SK-N-SH treated with all-trans-retinoic acid at 6 μM for 48 hours (cell line): Measurements from ENCODE around the gene MC4R.

Source experiments
- ATAC-seq: fragments of 200-7000 bp; cut with Tn5 transposase; 3 replicates; pipeline ENCODE4 v1.9.1; 2020; ENCODE audit warnings: mild to moderate bottlenecking, moderate library complexity
- ARNTL ChIP-seq: fragments of 450-650 bp; formaldehyde crosslinking; IDR thresholded peaks from 2 replicates; pipeline ENCODE4 v1.5.0; 2020; ENCODE audit warnings: low read depth, mild to moderate bottlenecking, moderate library complexity, borderline replicate concordance
- BACH2 ChIP-seq: fragments of 250-450 bp; sonication (Bioruptor Pico); IDR thresholded peaks from 2 replicates; pipeline ENCODE4 v1.9.0; 2021; ENCODE audit warnings: mild to moderate bottlenecking, borderline replicate concordance
- CREB5 ChIP-seq: fragments of 250-450 bp; sonication (Bioruptor Pico); IDR thresholded peaks from 2 replicates; pipeline ENCODE4 v1.5.1; 2020; ENCODE audit warnings: low read depth, mild to moderate bottlenecking, moderate library complexity
- CSDC2 ChIP-seq: fragments of 250-450 bp; sonication (Bioruptor Pico); IDR thresholded peaks from 2 replicates; pipeline ENCODE4 v1.5.0; 2020; ENCODE audit warnings: mild to moderate bottlenecking, moderate library complexity
- CSRNP3 ChIP-seq: fragments of 250-450 bp; sonication (Bioruptor Pico); IDR thresholded peaks from 2 replicates; pipeline ENCODE4 v1.5.1; 2021; ENCODE audit warnings: mild to moderate bottlenecking, moderate library complexity
- ESRRG ChIP-seq: fragments of 250-450 bp; sonication (Bioruptor Pico); IDR thresholded peaks from 2 replicates; pipeline ENCODE4 v1.6.1; 2021; ENCODE audit warnings: mild to moderate bottlenecking
- GLIS3 ChIP-seq: fragments of 250-450 bp; sonication (Bioruptor Pico); IDR thresholded peaks from 2 replicates; pipeline ENCODE4 v1.5.0; 2020; ENCODE audit warnings: mild to moderate bottlenecking, moderate library complexity
- ISL1 ChIP-seq: fragments of 250-450 bp; sonication (Bioruptor Pico); IDR thresholded peaks from 2 replicates; pipeline ENCODE4 v2.1.2; 2022; ENCODE audit warnings: mild to moderate bottlenecking, moderate library complexity
- OSR1 ChIP-seq: fragments of 250-450 bp; sonication (Bioruptor Pico); IDR thresholded peaks from 2 replicates; pipeline ENCODE4 v1.8.0; 2022; ENCODE audit warnings: moderate library complexity, mild to moderate bottlenecking, inconsistent platforms
- POU6F1 ChIP-seq: fragments of 250-450 bp; sonication (Bioruptor Pico); IDR thresholded peaks from 2 replicates; pipeline ENCODE4 v1.8.0; 2021; ENCODE audit warnings: low read depth, mild to moderate bottlenecking, moderate library complexity, borderline replicate concordance
- PPARA ChIP-seq: fragments of 250-450 bp; sonication (Bioruptor Pico); IDR thresholded peaks from 2 replicates; pipeline ENCODE4 v1.5.0; 2020; ENCODE audit warnings: mild to moderate bottlenecking, borderline replicate concordance
- RARB ChIP-seq: fragments of 250-450 bp; sonication (Bioruptor Pico); IDR thresholded peaks from 2 replicates; pipeline ENCODE4 v1.8.0; 2021; ENCODE audit warnings: mild to moderate bottlenecking, moderate library complexity
- SNAI2 ChIP-seq: fragments of 250-450 bp; sonication (Bioruptor Pico); IDR thresholded peaks from 2 replicates; pipeline ENCODE4 v1.5.0; 2020; ENCODE audit warnings: mild to moderate bottlenecking, moderate library complexity
- TCF4 ChIP-seq: fragments of 250-450 bp; sonication (Bioruptor Pico); IDR thresholded peaks from 2 replicates; pipeline ENCODE4 v1.8.0; 2021; ENCODE audit warnings: mild to moderate bottlenecking, moderate library complexity, borderline replicate concordance
- TOX ChIP-seq: fragments of 250-450 bp; sonication (Bioruptor Pico); IDR thresholded peaks from 2 replicates; pipeline ENCODE4 v1.8.0; 2021; ENCODE audit warnings: mild to moderate bottlenecking, moderate library complexity, borderline replicate concordance
- ZFP3 ChIP-seq: fragments of 250-450 bp; sonication (Bioruptor Pico); IDR thresholded peaks from 2 replicates; pipeline ENCODE4 v1.5.0; 2020; ENCODE audit warnings: mild to moderate bottlenecking, moderate library complexity
- ZNF565 ChIP-seq: fragments of 450-650 bp; formaldehyde crosslinking; conservative IDR thresholded peaks from 2 replicates; pipeline ENCODE4 v1.5.0; 2020; ENCODE audit warnings: low read depth, mild to moderate bottlenecking, moderate library complexity
- ZNF8 ChIP-seq: fragments of 450-650 bp; formaldehyde crosslinking; IDR thresholded peaks from 2 replicates; pipeline ENCODE4 v1.5.0; 2020; ENCODE audit warnings: mild to moderate bottlenecking, moderate library complexity
- TF ChIP-seq, protein P1 (sequence below): fragments of 250-450 bp; sonication (Bioruptor Pico); IDR thresholded peaks from 2 replicates; pipeline ENCODE4 v1.8.0; 2020; ENCODE audit warnings: mild to moderate bottlenecking, moderate library complexity, borderline replicate concordance
- TF ChIP-seq, protein P2 (sequence below): fragments of 250-450 bp; sonication (Bioruptor Pico); IDR thresholded peaks from 2 replicates; pipeline ENCODE4 v1.5.0; 2020; ENCODE audit warnings: mild to moderate bottlenecking, moderate library complexity

The MC4R gene

GRCh38 chr18:60417946-60418345 lies 45.4 kb upstream of the MC4R start:
- ATAC-seq: no peak
- TF ChIP-seq POU6F1 (CRISPR knock-in tag) (no peak), SNAI2 (CRISPR knock-in tag) (no peak), ISL1 (no peak), TOX (CRISPR knock-in tag) (no peak), ZNF8 (CRISPR knock-in tag) (no peak), ARNTL (CRISPR knock-in tag) (no peak), GLIS3 (no peak), ZNF565 (CRISPR knock-in tag) (no peak), TCF4 (CRISPR knock-in tag) (no peak), CSDC2 (CRISPR knock-in tag) (no peak), BACH2 (CRISPR knock-in tag) (no peak), PPARA (CRISPR knock-in tag) (no peak), OSR1 (CRISPR knock-in tag) (no peak), RARB (CRISPR knock-in tag) (no peak), ZFP3 (no peak), ESRRG (no peak)
- TF ChIP-seq, protein P1, sequence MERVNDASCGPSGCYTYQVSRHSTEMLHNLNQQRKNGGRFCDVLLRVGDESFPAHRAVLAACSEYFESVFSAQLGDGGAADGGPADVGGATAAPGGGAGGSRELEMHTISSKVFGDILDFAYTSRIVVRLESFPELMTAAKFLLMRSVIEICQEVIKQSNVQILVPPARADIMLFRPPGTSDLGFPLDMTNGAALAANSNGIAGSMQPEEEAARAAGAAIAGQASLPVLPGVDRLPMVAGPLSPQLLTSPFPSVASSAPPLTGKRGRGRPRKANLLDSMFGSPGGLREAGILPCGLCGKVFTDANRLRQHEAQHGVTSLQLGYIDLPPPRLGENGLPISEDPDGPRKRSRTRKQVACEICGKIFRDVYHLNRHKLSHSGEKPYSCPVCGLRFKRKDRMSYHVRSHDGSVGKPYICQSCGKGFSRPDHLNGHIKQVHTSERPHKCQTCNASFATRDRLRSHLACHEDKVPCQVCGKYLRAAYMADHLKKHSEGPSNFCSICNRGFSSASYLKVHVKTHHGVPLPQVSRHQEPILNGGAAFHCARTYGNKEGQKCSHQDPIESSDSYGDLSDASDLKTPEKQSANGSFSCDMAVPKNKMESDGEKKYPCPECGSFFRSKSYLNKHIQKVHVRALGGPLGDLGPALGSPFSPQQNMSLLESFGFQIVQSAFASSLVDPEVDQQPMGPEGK (CRISPR knock-in tag): no peak
- TF ChIP-seq, protein P2, sequence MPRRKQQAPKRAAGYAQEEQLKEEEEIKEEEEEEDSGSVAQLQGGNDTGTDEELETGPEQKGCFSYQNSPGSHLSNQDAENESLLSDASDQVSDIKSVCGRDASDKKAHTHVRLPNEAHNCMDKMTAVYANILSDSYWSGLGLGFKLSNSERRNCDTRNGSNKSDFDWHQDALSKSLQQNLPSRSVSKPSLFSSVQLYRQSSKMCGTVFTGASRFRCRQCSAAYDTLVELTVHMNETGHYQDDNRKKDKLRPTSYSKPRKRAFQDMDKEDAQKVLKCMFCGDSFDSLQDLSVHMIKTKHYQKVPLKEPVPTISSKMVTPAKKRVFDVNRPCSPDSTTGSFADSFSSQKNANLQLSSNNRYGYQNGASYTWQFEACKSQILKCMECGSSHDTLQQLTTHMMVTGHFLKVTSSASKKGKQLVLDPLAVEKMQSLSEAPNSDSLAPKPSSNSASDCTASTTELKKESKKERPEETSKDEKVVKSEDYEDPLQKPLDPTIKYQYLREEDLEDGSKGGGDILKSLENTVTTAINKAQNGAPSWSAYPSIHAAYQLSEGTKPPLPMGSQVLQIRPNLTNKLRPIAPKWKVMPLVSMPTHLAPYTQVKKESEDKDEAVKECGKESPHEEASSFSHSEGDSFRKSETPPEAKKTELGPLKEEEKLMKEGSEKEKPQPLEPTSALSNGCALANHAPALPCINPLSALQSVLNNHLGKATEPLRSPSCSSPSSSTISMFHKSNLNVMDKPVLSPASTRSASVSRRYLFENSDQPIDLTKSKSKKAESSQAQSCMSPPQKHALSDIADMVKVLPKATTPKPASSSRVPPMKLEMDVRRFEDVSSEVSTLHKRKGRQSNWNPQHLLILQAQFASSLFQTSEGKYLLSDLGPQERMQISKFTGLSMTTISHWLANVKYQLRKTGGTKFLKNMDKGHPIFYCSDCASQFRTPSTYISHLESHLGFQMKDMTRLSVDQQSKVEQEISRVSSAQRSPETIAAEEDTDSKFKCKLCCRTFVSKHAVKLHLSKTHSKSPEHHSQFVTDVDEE (CRISPR knock-in tag): no peak

GRCh38 chr18:60413944-60414547 lies 41.5 kb upstream of the MC4R start:
- TF ChIP-seq TCF4 (CRISPR knock-in tag) (no peak), POU6F1 (CRISPR knock-in tag) (no peak), CREB5 (CRISPR knock-in tag) (no peak), ARNTL (CRISPR knock-in tag) (no peak), BACH2 (CRISPR knock-in tag) (no peak), CSRNP3 (CRISPR knock-in tag) (no peak), PPARA (CRISPR knock-in tag) (no peak)
- peak; percentile 72 for ATAC-seq
